GM10847 (cell line): ENCODE data around the gene TTC22.

Experiments used
- POLR2A ChIP-seq: IDR thresholded peaks from 2 replicates; pipeline ENCODE4 v1.6.1; 2011; ENCODE audit not compliant: insufficient read length; ENCODE audit errors: extremely low read depth

The TTC22 gene

DNA sequence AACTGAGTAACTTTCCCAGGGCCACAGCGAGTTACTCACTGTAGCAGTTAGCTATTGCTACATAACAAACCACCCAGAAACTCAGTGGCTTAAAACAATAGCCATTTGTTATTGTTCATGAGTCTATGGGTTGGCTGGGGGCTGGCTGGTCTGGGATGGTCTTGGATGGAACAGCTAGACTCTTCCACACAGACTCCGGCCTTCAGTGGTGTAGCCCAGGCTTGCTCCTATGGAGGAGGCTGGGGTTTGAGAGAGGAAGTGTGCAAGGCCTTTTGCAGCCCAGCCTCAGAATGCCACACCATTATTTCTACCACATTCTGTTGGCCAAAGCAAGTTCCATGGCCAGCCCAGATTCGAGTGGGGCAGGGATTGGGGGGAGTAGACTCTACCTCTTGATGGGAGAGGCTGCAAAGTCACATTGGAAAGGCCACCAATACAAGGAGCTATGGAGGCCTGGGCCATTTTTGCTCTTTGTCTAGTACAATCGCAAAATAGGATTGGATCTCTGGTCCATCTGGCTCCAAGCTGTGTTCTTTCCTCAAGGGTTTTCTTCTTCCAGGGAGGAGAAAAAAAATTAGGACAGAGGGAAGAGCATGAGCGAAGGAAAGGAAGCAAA is 37.5 kb upstream of the TTC22 start:
- no peak for TF ChIP-seq POLR2A

DNA sequence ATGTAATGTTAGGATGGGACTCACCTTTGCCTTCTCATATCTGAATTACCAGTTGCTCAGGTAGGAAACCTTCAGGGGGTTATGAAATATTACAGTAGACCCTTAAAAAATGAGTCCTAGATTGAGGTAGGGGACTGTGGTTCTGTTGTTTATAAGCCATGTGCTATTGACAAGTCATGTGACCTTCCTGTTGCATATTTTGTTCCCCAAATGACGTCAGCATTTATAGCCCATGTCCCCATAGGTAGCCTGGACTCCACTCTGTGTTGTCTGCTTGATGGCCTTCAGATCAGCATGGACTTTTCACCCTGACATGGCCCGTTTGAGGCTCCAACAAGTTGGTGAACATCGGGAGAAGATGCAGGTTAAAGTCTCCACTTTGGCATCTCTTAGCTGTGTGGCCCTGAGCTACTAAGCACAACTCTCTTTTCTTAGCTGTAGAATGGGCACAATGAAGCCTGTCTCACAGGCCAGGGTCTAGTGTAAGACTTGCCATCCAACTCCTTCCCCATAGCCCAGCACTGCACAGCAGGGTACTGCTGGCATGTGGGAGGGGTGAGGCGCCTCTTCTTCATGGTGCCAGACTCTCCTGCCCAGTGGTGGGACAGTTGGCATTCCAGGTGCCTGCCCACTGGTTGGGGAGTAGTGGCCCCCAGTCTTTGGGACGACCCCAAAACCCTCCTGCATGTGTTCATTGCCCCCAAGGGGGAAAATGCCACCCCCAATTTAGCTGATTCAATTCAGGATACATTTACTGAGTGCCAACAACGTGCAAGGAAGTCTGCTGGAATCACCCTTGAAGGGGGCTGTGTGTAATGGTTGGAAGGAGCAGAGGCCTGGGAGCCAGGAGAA is 36.1 kb upstream of the TTC22 start:
- TF ChIP-seq POLR2A = no peak

DNA sequence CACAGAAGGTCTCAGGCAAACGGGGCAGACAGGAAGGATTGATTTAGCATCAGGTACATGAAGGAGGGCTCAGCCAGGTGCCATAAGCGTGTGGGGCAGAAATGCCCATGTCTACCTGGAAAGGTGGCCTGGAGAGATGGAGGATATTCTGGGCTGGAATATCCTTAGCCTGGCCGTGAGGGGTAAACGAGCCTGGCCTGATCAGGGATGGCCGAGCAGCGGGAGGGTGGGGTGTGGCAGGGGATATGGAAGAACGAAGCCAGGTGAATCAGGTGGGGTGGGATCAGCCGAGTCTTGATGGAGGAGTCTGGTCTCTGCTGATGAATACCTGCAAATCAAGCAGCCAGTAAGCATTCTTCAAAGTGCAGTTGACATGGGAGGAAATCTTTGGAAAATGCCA is 35.5 kb upstream of the TTC22 start:
- no peak for TF ChIP-seq POLR2A

DNA sequence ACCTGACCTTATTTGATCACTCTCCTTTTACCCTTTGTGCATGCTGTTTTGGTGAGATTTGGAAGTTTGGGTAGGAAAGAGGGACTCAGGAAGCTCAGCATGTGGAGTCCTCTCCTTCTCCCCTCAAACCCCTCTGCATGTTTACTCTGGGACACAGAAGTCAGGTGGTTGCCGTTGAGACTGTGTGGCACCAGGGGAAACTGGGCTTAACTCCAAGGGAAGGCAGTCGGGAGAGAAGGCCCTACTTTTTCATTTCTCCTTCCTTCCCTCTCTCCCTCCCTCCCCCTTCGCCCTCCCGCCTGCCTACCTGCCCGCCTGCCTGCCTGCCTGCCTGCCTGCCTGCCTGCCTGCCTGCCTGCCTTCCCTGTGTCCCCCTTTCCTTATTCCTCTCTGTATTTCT is 34.8 kb upstream of the TTC22 start:
- TF ChIP-seq POLR2A = no peak

DNA sequence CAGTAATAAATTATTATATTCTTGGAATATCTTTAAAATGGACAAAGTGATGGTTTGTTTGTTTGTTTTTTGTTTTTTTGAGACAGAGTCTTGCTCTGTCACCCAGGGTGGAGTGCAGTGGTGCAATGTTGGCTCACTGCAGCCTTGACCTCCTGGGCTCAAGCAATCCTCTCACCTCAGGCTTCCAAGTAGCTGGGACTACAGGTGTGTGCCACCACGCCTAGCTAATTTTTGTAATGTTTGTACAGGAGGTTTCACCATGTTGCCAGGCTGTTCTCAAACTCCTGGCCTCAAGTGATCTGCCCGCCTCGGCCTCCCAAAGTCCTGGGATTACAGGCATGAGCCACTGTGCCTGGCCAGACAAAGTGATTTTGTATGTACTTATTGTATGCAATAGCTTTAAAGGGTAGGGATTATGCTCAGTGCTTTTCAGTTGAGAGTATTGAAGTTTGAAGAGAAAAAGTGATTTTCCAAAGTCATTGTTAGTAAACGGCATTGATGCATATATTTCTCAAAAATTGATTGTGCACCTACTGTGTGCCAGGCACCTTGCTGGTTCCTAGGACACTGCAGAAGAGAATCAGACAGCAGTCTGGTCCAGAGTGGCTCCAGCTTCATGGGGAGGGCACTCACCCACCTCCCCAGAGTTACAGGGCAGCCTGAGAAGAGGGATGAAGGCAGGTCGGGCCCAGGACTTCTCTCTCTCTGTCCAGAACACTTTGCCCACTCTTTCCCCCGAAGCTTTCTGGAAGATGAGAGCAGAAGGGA is 34.2 kb upstream of the TTC22 start:
- TF ChIP-seq POLR2A = no peak

DNA sequence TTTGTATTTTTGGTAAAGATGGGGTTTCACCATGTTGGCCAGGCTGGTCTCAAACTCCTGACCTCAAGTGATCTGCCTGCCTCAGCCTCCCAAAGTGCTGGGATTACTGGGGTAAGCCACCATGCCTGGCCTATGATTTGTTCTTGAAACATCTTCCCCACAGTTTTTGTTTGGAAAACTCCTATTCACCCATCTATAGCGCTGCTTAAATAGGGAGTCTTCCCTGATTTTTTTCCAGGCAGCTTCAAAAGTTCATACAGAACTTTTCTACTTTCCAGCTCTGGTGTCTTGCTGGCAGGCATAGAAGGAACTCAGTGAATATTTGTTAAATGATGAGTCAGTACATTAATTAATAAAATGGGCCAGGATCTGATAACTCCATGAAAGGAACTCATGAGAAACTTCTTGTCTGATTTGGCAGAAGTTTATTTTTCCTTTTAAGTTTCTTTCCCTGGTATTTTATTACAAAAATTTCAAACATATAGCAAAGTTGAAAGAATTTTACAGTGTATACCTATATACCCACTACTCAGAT is 33.0 kb upstream of the TTC22 start:
- TF ChIP-seq POLR2A = no peak

DNA sequence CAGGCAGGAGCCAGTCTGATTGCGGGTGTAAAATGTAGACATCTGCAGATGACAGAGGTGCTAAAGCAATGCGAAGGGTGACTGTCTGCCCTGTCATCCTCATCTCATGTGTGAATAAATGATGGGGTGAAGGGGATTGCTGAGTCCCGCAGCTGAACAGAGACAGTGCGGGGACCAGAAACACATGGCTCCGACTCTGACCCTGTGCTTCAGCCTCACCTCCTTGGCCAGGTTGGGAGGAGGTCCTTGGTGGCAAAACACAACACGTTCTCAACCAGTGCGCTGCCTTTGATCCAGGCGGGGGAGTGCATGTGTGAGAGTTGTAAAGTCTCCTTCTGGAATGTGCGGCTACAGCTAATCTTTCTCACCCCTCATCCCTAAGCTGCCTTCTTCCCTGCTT is 32.0 kb upstream of the TTC22 start:
- no peak for TF ChIP-seq POLR2A

DNA sequence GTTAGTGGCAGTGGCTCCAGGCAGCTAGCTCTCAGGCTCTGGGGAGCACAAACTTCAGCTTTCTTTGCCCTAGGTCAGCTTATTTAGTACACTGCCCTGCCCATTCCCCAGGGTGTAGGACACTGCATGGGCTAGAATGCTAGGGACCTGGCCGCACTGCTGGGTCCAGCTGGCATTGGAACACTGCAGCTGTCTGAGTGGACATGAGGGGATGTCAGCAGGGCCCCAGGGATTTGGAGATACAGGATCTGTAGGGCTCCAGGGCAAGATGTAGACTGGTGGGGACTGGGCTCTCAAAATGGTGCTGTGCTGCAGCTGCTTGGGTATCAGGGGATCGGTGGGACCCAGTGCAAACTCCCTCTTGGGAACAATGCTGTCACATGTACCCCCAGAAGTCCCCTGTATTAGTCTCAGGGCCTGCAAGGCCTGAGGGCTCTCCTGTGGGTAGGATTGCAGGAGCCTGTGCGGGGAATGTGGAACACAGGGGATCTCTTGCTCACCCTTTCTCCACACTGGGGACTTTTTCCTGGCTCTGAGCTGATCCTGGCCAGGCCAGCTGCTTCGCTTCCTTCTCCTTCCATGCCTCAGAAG is 25.2 kb upstream of the TTC22 start:
- no peak for TF ChIP-seq POLR2A

DNA sequence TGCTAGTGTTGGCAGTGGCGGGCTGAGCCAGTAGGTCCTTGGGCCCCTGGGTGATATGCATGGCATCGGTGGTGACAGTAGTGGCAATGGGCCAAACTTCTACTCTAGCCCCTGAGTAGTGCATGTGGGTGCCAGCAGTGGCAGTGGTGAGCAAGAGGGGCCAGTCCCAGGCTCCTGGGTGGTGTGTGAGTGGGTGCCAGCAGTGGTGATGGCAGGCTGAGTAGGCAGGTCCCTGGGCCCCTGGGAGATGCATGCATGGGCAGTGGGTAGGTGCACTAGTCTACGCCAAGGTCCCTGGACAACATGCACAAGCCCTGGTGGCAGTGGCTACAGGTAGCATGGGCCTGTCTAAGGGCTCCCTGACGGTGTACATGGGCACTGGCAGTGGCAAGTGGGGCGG is 24.6 kb upstream of the TTC22 start:
- no peak for TF ChIP-seq POLR2A

DNA sequence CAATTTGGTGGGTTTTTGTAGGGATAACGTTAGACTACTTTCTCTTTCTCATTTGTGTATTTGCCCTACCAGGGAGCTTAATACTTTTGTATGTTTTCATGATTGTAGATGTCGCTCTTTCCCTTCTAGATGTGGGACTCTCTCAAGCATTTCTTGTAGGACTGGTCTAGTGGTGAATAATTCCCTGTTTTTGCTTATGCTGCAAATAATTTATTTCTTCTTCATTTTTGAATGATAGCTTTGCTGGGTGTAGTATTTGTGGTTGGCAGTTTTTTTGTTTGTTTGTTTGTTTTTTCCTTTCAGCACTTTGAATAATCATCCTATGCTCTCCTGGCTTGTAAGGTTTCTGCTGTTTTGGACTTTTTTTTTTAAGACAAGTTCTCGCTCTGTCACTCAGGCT is 22.5 kb upstream of the TTC22 start:
- no peak for TF ChIP-seq POLR2A

DNA sequence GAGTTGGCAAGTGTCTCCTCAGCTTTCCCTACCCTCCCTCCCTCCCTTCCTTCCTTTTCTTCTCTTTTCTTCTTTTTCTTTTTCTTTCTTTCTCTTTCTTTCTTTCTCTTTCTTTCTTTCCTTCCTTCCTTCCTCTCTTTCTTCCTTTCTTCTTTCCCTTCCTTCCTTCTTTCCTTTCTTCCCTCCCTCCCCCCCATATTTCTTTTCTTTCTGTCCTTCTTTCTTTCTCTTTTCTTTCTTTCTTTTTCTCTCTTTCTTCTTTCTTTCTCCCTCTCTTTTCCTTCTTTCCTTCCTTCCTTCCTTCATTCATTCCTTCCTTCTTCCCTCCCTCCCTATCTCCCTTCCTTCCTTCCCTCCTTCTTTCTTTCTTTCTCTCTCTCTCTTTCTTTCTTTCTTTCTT is 18.6 kb upstream of the TTC22 start:
- no peak for TF ChIP-seq POLR2A

DNA sequence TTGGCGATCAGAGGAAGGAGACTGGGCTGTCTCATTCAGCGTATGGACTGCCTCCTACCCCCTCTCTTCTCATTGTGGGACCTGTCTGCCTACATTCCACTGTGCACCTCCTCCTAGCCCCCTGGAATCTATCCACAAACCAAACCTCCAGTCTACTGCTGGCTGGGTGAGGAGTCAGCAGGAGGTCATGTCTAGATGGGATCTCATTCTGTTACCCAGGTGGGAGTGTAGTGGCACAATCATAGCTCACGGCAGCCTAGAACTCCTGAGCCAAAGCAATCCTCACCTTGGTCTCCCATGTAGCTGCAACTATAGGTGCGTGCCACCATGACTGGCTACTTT is 18.0 kb upstream of the TTC22 start:
- TF ChIP-seq POLR2A = no peak

DNA sequence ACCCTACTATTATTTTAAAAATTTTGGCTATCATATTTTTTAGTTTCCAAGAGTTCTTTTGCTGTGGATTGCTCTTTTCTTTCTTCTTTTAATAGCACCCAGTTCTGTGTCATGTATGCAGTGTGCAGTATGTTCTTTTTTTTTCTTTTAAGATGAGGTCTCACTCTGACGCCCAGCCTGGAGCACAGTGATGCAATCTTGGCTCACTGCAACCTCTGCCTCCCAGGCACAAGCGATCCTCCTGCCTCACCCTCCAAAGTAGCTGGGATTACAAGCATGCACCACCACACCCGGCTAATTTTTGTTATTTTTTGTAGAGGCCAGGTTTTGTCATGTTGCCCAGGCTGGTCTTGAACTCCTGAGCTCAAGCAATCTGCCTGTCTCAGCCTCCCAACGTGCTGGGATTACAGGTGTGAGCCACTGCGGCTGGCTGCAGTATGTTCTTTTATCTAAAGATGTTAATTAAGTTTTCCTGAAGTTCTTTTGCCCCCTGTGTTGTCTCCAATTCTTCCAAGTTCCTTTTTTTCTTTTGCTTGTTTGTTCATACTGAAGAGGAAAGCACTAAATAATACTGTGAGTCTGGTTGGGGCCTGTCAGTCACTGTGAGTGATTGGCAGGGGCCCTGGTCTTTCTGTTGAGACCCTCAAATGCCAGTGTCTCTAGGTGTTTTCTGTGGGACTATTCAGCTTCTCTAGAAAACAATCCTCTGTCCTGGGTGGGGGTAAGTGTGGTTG is 17.5 kb upstream of the TTC22 start:
- no peak for TF ChIP-seq POLR2A

DNA sequence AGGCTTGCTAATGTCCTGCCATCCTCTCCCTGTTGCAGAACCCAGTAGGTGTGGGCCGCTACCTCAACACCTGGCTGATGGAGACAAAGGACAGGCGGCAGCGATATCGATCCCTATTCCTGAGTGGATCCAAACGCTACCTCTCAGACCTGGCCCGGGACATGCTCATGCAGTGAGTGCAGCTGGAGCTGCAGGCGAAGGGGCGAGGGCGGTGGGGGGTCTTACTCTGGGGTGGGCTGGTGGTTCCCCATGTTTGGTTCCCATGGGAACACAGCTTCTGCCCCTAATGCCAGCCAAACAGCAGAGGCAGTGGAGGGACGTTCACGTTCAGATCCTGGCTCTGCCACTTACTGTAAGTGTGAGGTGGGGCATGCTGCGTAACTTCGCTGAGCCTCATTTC is 15.8 kb upstream of the TTC22 start:
- no peak for TF ChIP-seq POLR2A

DNA sequence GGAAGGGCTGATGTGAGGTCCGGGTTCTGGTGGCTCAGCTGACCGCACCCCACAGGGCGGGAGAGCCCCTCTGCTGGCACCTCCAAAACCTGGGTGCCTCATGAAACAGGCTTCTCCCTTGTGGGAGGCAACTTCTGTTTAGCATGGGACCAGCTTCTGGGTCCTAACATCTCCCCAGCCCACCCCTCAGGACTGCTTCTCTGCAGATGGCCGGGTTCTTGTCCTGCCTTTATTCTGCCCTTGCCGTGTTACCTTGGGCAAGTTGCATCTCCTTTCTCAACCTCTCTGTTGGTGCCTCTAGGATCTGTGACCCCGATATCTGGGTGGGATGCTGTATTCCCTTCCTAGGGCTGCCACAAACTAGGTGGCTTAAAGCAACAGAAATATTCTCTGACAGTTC is 15.0 kb upstream of the TTC22 start:
- no peak for TF ChIP-seq POLR2A
